Suppressor macrophage treated with lipopolysaccharide for 4 hours (primary cell): ENCODE measurements around the gene LAMC2.

ENCODE experiments used
- DNase-seq: peaks from one replicate; pipeline ENCODE4 v3.0.0-alpha.2; 2020

The LAMC2 gene

DNA sequence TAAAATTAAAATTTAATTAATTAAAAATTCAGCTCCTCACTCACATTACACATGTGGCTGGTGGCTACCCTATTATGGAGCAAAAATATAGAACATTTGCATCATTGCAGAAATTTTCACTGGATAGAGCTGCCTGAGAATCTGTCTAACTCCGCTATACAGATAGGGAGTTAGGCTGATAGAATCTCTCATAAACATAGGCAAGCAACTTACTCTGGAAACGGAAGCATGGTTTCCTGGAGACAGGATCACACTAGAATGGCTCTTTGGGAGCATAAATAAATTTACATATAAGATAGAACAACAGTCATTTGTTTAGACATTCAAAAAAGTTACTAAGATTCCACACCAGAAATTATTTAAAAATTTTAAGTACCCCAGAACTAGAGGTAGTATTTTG is 12.2 kb upstream of the LAMC2 start:
- no peak for DNase-seq

DNA sequence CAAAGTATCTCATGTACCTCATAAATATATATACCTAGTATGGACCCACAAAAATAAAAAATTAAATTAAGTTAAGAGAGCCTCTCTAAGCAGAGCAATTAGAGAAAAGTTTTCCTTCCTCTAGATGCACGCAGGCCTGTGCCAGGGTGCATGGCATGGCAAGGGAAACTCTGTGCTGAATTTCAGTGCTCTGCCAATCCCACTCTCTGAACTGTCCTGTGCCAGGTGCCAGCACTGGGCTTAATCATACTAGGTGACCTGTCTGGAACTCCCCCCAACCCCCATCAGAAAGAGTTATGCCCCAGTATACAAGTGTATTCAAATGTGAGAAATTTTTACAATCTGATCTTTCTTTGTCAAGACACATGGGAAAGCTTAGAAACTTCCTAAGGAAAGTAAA is 10.4 kb upstream of the LAMC2 start:
- no peak for DNase-seq

DNA sequence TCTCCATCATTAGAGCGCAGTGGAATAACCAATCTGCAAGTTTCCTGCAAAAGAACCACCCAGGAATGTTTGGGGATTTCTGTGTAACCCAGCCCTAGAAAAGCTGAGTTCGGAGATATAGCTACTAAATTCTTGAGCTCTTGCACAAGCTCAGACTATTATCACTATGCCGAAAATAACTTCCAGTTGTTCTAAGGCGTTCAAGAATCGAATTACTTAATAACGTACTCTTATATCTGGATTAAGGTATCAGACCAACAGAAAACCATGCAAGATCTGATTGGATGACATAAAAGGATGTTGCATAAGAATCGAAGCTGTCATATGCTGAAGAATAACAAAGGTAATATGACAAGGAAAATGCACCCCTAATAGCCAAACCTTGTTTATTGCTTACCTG is 7.5 kb upstream of the LAMC2 start:
- DNase-seq = no peak

DNA sequence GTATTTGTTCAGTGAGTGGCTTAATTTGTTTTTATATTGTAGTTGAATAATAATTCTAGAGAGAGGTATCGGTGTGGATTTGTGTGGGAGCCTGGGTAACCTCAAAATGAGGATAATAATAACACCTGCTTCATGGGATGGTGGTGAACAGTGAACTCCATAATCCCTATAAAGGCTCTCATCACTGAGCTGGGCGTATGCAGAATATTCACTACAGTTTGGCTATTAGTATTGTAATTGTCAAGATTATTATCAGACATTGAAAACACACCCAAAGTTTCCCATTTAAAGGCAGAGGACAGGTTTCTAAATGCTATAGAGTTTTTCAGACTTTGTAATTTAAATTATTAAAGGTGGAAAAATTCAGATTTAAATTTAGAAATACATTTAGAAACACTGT is 7.0 kb upstream of the LAMC2 start:
- no peak for DNase-seq

DNA sequence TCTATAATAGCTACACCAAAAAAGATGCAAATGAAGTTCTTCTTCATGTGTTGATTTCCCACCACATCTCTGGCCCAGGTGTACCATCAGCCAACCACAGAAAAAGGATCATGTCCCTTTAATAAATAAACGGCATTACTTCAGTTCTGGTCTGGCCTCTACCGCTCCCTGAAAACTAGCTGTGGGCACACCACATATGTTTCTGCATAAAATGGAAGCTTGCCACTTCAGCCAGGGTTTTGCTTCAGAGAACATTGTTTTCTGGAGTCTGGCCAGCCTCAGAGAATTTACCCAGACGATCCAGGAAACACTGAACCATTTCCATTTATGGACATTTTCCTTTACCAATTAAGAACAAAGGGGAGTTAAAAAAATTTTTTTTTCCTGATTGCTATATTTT is 5.8 kb upstream of the LAMC2 start:
- DNase-seq = peak; percentile 3

DNA sequence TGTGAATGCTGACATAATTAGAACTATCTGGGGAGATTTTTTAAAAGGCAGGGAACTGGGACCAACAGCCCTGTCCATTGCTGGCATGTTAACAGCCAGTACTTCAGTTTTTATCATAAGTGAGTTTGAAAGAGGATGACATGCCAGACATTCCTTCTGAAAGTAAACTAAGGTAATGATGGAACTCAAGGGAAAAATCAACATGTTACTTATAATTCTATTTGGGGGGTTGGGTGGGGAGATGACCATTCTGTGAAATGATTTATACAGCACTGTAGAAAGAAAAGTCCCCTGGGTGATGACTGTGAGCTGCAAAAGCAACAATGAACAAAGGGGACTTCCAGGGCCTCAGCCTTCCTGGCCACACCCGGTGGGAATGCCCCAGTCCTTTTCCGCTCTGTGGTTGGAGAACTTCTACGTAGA is 5.4 kb upstream of the LAMC2 start:
- DNase-seq = peak; percentile 72

DNA sequence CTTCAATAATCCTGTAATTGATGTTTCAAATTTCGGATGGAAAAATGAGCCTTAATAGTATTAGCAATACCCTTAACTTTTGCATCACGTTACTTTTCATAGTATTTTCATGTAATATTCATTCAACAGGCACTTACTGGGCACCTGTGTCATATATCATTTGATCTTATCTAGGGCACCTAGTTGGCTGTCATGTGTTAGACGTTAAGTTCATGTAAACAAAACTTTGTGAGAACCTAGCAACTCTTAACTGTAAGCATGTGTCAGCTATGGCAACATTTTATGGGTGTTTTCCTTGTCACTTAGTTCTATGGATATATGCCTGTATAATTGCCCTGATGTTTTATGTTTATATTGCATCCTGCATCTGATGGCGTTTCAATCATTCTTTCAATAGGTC is 777 bp downstream of the LAMC2 start:
- DNase-seq = no peak

DNA sequence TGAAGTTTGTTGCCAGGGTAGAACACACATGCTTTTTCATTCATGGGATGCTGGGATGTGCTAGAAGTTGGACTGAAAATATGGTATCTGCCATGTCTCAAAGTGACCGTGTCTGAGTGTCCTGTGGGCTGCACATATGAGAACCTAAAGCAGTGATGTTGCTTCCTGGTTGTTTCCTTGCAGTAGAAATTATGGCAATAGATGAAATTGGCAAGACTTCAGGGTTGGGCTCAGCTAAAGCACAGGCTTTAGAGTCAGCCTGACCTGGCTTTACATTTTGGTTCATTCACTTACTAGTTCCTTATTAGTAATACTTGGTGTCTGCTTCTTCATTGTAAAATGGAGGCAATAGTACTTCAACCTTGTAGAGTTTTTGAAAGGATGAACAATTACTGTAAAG is 2.2 kb downstream of the LAMC2 start:
- no peak for DNase-seq

DNA sequence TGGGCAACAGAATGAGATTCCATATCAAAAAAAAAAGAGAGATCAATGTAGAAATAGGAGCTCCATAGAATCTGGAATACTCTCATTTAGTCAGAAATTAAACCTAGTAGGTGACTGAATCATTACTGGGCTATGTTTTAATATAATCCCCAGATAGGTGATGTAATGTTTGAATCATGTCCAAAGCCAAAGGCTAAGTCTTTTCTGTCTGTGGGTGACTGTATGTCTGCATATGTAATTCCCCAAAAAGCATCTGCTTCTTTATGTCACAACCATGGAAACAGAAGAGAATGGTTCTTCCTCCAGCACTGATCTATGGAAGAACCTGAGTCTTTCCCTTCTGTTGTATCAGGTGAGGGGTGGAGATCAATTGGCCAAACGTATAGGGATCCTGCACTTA is 5.8 kb downstream of the LAMC2 start:
- peak; percentile 11 for DNase-seq

DNA sequence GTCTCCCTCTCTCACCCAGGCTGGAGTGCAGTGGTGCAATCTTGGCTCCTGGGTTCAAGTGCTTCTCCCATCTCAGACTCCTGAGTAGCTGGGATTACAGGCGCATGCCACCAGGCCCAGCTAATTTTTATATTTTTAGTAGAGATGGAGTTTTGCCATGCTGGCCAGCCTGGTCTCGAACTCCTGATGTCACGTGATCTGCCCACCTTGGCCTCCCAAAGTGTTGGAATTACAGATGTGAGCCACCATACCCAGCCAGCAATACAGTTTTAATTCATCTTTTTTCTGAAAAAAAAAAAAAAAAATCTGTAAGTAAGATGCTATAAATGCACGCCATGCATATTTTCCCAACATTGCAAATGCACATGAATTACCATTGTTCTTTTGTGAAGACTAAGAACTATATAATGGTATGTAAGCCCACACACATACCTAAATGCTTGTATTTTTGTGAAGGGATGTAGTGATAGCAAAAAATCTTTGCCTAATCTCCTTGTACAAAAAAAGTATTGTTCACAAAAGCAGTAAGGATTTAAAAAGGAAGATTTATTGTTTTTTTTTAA is 8.0 kb downstream of the LAMC2 start:
- DNase-seq = no peak

DNA sequence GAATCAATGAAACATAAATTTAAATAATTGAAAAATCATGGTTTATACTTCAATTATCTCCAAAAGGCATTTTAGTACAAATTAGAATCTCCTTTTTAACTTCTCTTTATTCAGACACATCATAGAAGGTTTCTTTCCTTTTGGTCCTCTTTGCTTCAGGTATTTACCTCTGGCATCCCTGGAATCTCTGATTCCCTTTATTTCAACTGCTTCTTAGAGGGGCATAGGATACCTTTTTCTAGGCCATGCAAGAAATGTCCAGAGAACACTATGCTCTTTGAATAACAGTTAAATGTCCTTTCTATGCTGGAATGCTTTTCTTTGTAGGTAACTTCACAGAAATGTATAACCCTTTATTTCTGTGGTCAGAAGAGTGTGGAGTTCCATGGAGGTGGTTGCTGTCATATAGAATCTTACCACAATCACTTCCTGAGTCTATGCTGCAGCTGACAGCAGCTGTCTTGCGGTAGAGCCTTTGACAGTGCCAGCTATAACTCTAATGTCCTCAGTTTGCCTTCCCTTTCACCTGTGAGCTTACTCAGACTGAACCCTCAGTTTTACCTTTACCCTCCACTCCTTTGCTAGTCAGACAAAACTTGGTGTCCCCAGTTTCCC is 8.6 kb downstream of the LAMC2 start:
- no peak for DNase-seq

DNA sequence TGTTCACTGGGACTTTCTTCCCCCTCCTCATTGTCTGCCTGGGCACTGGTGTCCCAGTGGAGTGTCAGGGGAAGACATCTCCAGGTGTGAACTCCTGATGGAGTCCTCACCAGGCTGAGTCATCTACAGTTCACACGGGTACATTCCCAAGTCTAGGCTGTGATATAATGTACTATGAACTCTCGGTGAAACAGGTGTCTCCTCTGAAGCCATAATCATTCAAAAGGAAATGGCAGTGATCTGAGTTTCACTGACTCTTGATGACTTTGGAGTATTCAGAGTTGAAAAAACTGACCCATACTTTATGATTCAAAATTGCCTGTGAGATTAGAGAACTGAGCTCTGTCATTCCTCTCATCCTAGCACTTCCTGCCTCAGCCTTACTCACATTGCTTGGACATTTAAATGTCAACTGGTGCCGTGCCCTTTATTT is 9.1 kb downstream of the LAMC2 start:
- peak; percentile 25 for DNase-seq

DNA sequence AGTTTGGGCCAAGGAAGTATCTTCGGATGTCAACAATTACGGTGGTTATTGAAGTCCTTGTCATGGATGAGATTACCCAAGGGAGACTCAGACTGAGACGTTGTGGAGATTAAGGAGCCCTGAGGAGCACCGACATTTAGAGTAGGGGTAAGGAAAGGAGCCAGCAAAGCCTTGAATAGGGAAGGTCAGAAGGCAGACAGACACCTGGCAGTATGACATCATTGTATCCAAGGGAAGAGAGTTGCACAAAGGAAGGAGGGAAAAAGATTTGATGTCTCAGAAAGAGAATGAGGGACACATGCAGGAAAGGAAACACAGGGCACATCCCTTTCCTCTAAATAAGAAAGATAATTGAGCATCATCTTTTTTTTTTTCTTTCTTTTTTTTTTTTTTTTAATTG is 11.7 kb downstream of the LAMC2 start:
- DNase-seq = no peak

DNA sequence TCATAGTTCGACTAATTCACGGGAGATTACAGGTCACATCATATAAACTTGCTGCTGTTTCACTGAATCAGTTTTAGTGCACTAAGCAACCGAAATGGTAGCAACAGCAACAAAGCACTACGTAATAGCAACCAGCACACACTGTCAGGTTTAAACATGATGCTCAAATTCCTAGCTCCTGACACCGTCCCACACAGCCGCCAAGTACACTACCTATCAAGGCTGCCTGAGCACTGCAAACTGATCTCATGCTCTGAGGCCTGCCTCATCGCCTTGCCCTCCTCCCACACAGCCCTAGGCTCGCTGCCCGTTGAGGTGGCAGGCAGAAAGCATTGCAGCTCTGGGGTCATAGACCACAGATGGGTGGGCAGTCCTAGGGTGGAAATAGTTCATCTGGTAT is 12.4 kb downstream of the LAMC2 start:
- no peak for DNase-seq

DNA sequence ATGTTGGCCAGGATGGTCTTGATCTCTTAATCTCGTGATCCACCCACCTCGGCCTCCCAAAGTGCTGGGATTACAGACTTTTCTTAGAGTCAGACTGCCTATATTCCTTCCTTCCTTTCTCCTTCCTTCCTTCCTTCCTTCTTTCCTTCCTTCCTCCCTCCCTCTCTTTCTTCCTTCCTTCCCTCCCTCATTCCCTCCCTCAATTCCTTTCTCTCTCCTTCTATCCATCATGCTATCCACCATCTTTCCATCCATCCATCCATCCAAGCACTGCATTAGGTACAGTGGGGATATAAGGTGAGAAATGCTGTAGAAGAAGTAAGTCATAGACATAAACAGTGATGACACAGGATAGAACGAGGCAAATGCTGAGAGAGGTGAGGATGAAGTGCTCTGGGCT is 13.2 kb downstream of the LAMC2 start:
- DNase-seq = no peak

DNA sequence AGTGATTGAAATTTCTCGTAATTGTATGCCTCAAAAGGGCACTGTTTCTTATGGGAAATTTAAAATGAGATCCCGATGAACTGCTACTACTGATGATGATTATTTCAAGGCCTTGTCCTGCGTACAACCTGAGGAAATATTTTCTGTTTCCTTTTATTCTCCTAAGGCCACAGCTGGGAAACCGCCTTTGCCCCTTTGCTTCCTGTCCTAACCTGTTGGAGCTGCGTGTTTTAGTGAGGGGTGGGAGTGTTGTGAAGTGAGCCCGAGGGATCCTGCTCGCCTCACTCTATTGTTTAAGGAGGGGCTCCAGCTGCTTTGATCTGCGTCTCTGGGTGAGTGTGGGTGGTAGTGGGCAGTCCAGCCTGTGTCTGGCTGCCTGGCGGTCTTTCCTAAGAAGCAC is 14.4 kb downstream of the LAMC2 start:
- no peak for DNase-seq

DNA sequence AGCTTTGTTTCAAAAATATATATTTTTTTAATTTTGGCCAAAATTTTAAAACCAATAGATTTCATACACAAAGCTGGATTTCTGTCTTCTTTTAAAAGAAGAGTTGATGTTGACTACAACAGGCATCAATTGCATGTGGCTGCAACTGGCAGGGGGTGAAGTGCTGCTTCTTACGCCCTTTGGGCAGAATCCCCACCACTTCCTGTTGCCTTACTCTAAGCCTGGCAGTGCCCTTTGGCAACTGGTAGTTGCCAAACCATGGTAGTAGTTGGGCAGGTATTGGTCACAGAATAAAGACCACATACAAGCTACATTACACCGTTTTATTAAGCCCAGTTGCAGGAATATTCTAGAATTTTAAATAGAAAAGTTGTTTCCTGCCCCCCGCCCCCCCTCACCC is 17.0 kb downstream of the LAMC2 start:
- no peak for DNase-seq

DNA sequence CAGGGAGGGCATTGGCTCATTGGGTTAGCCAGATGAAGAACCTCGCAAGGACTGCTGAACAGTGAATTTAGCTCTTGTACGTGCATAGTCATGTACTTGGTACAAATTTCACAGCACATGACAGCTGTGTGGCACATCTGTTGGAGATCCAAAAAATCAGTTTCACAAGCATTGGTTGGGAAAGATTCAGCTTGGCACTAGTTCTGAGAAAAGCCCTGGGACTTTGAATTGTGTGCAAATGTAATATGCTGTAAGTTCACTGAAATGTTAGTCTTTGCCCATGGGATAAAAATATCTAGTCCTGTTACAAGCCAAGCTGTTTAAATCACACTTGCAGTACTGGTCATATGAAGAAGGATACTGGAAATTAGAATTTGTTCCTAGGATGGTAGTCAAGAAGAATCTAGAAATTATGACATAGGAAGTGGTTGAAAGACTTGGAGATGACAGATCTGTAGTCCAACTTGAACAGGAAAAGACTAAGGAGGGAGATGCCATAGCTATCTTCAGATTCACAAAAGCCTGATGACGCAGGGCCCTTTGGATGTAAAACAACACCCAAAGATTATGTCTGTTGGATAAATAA is 19.2 kb downstream of the LAMC2 start:
- DNase-seq = no peak

DNA sequence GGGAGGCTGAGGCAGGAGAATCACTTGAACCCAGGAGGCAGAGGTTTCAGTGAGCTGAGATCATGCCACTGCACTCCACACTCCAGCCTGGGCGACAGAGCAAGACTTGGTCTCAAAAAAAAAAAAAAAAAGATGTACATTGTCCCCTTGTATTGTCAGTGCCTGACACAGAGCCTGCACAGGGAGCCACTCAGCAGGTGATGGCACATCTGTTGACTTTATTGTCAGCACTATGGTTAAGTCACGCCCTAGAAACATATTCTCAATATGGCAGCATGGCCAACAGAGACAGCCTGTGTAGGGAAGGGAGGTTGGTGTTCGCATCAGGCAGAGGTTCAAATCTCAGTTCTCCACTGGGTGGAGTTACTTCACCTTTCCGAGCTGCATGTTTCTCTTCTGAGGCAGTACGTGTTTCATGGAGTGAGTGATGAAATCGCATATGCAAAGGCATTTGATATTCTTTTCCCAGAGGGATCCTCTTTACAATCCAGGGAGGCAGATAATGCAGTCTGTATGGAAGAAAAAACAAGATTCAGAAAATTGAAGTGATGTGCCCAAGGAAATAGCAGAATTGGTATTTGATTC is 20.6 kb downstream of the LAMC2 start:
- no peak for DNase-seq

DNA sequence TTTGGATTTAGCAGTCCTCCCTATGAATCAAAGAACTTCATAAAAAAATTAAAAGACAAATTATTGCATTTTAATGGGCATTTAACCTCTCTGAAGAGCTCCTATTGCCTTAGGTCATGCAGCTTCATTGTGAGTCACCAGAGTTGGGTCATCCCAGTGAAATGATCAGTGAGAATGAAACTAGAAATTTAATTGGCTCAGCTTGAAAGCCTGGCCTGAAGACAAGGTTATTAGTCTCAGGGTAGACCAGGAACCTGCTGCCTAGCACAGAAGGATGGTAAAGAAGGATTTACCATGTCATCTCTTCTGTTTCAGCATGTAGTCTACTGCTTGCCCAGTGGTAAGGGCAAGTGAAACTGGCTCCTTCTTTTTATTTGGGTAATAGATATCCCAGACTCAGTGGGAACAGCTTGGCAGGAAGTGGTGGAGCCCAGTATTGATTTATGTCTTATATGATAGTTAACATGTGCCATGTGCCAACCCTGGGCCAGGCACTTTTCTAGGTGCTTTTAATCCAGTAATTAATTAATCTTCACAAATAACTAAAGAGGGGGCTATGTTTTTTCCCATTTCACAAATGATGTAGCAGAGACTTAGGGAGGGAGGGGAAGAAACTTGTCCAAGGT is 23.6 kb downstream of the LAMC2 start:
- DNase-seq = peak; percentile 81

DNA sequence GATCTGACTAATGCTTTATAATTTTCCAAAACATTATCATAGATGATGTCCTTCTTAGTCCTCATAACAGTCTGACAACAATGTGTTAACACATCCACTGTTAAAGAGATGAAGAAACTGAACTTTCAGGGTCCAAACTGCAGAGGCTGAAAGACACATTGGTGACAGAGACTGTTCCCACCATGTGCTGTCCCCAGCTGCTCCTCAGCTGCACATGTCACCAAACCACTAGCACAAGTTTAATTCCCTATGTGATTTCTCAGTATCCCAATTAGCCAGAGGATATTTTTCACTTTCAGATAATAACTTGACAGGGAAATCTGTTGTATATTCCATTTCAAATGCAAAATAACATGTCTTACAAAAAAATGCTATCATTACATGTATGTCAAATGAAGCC is 24.6 kb downstream of the LAMC2 start:
- DNase-seq = no peak

DNA sequence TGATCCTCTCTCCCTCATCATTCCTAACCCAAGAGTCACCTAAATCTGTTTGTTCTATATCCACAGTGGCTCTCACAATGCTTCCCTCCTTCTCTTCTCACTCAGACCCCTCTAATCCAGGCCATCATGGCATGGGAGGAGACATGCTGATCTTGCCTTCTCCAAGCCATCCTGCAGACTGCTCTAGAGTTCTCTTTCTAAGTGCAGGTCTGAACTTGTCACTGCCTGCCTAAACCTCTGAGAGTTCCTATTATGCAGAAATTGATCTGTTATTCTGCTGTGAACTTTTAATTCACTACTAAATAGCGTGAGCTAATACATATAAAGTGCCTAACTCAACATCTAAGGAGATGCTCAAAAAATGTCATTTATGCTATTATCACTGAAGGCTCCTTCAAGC is 26.8 kb downstream of the LAMC2 start:
- DNase-seq = no peak

DNA sequence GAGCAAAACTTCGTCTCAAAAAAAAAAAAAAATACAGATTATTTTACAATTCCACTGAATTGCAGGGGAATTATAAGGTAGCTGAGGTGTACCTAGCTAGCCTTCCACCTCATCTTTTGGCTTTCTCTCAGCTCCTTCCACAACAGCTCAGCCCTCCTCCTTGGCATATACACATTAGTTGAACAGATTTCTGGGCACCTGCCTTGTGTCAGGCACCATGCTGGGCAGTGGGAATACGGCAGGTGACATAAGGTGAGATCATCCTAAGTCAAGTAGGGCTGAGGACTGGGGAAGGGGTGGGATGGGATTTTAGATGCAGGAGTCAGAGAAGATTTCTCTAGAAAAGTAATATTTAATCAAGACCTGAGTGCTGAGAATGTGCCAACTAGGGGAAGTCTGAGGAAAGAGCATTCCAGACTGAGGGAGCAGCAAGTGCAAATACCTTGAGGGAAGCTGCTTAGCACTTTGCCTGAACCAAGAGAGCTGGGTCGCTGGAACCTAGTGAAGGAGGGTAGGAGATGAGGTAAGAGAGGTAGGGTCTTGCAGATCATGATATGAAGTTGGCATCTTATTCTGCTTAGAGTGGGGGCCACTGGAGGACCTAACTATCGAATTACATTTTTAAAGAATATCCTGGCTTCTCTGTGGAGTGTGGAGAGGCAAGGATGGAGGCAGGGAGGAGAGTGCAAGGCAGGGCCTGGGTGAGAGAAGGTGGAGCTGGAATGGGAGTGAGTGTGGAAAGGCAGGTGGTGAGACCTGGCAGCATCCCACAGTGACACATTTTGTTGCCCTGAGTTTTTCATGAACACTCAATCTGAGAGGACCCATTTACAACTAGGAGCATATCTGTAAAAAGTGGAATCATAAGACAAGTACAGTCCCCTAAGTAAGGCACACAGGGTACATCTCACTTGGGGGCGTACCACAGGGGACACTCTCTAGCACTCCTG is 28.2 kb downstream of the LAMC2 start:
- DNase-seq = no peak
